CD1c-positive myeloid dendritic cell (primary cell): Measurements from ENCODE around the gene SKI.

Source experiments
- DNase-seq: peaks from one replicate; pipeline ENCODE4 v3.0.0-alpha.2; 2016; ENCODE audit errors: extremely low spot score

SKI gene

GRCh38 chr1:2228157-2228594 is at the start of gene SKI:
Gene SKI (plus strand): TSS chr1:2228319. CDS start chr1:2228767, 448 bp downstream.
- no peak for DNase-seq

- no peak for DNase-seq
Measured at GRCh38 chr1:2178875-2179274, 49.2 kb upstream of the SKI start.

- no peak for DNase-seq
Measured at GRCh38 chr1:2179283-2180013, 48.7 kb upstream of the SKI start.

- no peak for DNase-seq
Measured at GRCh38 chr1:2180297-2181245, 47.5 kb upstream of the SKI start.

- no peak for DNase-seq
Measured at GRCh38 chr1:2181271-2181670, 46.8 kb upstream of the SKI start.

GRCh38 chr1:2181752-2182151 is 46.4 kb upstream of the SKI start:
- DNase-seq = no peak

GRCh38 chr1:2182376-2182775 is 45.7 kb upstream of the SKI start:
- DNase-seq = no peak

GRCh38 chr1:2183937-2184334 is 44.2 kb upstream of the SKI start:
- no peak for DNase-seq

GRCh38 chr1:2184531-2184930 is 43.6 kb upstream of the SKI start:
- no peak for DNase-seq

GRCh38 chr1:2184934-2185333 is 43.2 kb upstream of the SKI start:
- DNase-seq = no peak

GRCh38 chr1:2185880-2186855 is 42.0 kb upstream of the SKI start:
- DNase-seq = no peak

GRCh38 chr1:2186901-2187300 is 41.2 kb upstream of the SKI start:
- no peak for DNase-seq

- DNase-seq = no peak
Measured at GRCh38 chr1:2187619-2188018, 40.5 kb upstream of the SKI start.

- no peak for DNase-seq
Measured at GRCh38 chr1:2188336-2188735, 39.8 kb upstream of the SKI start.

- peak; percentile 89 for DNase-seq
Measured at GRCh38 chr1:2189459-2190425, 38.4 kb upstream of the SKI start.

- DNase-seq = no peak
Measured at GRCh38 chr1:2190491-2190976, 37.6 kb upstream of the SKI start.

- DNase-seq = no peak
Measured at GRCh38 chr1:2192031-2192995, 35.8 kb upstream of the SKI start.

GRCh38 chr1:2193514-2194281 is 34.4 kb upstream of the SKI start:
- DNase-seq = no peak
